T-helper 17 cell (primary cell): ENCODE measurements around the gene DDX10. TPM values are rescaled to one million over a fixed set of nuclear protein-coding genes. Genes with fewer than 3 reads are reported as not detected.

Experiments used
- ATAC-seq: fragments of 150-1000 bp; cut with Tn5 transposase; 2 replicates; pipeline ENCODE4 v1.10.0; 2021; ENCODE audit warnings: mild to moderate bottlenecking, moderate library complexity
- DNase-seq, 3 donors: peaks; one replicate each; pipeline versions ENCODE4 v3.0.0 to v3.0.0-alpha.2; 2020 to 2021
- H3K9me3 ChIP-seq: one replicate; pipeline ENCODE4 v1.7.0; 2013; ENCODE audit warnings: low read length, mild to moderate bottlenecking; ENCODE audit not compliant: control insufficient read depth, poor library complexity, severe bottlenecking
- H3K27ac Mint-ChIP-seq: one replicate; pipeline ENCODE4 v1.8.0; 2022; ENCODE audit warnings: mild to moderate bottlenecking, moderate library complexity, mixed read lengths
- H3K27me3 Mint-ChIP-seq: one replicate; pipeline ENCODE4 v1.8.0; 2022; ENCODE audit warnings: mixed read lengths
- H3K36me3 Mint-ChIP-seq: one replicate; pipeline ENCODE4 v1.8.0; 2022; ENCODE audit warnings: low read depth, mixed read lengths
- H3K4me1 Mint-ChIP-seq: one replicate; pipeline ENCODE4 v1.8.0; 2022; ENCODE audit warnings: mild to moderate bottlenecking, mixed read lengths
- H3K4me3 Mint-ChIP-seq: one replicate; pipeline ENCODE4 v1.8.0; 2022; ENCODE audit warnings: mild to moderate bottlenecking, moderate library complexity, mixed read lengths
- total RNA-seq, 4 donors: library from RNA in 2 of 4; stranded (reverse) in 2 of 4; gene quantifications; one replicate each; pipeline ENCODE4 v1.2.3 and lab custom pipeline; 2022 to 2026

Gene DDX10
- total RNA-seq, 2 donors from 2014 or later = 24.8 to 26.6 TPM

DNA sequence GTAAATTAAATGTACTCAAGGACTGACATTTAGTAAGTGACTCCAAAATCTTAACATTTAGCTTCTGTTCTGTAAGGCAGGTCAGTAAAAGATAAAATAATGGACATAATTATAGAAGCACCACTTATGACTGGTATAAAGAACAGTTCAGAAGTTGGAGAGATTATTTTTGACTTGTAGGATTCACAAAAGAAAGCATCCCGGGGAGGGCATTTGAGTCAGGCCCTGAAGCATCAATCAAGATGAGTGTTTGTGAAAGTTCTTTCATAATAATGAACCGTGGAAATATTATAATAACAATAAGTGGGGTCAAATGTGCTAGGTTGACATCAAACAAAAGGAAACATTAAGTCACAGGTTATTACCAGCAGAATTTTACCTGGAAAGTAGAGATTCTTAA lies 201.9 kb downstream of the DDX10 start:
- ATAC-seq = no peak
- Mint-ChIP-seq H3K4me1 (peaks cover 4% of the 10 kb centered on the region), H3K27ac (no peak overlapping the region), H3K36me3 (peaks cover 3% of the 10 kb centered on the region), H3K4me3 (no peak overlapping the region), H3K27me3 (no peaks in the 10 kb centered on the region)
- no peak for DNase-seq
- no peaks in the 10 kb centered on the region for H3K9me3 ChIP-seq

DNA sequence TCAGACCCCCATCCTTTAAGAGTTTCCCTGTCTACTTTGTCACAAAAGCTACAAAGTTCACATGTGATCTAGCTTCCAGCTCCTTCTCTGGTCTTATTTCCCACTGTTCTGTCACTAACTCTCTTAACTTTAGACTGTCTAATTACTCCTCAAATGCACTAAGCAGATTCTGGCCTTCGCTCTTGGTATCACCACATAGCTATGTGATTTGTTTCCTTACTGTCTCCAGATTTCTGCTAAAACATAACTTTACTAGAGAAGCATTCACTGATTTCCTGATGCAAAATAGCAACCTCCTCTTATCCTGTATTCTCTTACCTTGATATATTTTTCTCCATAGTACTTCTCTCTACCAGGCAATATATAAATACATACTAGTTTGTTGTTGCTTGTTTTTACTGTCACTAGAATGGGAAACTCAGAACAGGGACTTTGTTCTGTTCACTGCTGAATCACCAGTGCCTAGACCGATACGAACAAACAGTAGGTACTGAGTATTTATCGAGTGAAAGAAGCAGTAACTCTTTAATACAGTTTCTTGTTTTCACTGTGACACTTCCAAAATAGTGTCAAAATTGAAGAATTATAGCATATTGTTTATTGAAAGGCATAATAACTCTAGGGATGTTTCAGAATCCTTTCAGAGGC lies 205.6 kb downstream of the DDX10 start:
- no peak overlapping the region for H3K27ac Mint-ChIP-seq
- DNase-seq (no peak), ATAC-seq (no peak)
- no peaks in the 10 kb centered on the region for H3K27me3 Mint-ChIP-seq
- no peaks in the 10 kb centered on the region for H3K9me3 ChIP-seq
- H3K36me3 Mint-ChIP-seq = peaks cover 3% of the 10 kb centered on the region
- H3K4me1 Mint-ChIP-seq = peaks cover 3% of the 10 kb centered on the region
- no peak overlapping the region for H3K4me3 Mint-ChIP-seq

DNA sequence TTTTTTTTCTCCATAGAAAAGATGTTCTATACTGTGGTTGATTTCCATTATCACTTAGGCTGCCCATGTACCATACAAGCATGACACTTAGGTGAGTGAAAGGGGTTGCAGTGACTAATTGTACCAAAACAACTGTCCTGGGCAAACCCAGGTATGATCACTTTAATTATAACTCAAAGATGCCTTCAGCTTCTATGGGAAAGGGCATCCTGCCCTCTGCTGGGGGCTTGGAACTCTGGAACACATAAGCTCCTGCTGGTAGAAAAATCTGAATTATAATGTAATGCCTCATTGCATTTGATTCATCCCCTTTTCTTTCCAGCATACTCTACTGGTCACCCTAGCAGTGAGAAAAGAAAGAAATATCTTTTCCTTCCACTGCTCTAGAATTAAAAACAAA lies 206.3 kb downstream of the DDX10 start:
- H3K9me3 ChIP-seq = no peaks in the 10 kb centered on the region
- Mint-ChIP-seq H3K27ac (no peak overlapping the region), H3K4me1 (peaks cover 2% of the 10 kb centered on the region), H3K36me3 (peaks cover 3% of the 10 kb centered on the region), H3K27me3 (no peaks in the 10 kb centered on the region), H3K4me3 (no peak overlapping the region)
- ATAC-seq (no peak), DNase-seq (no peak)

- peaks cover 3% of the 10 kb centered on the region for H3K36me3 Mint-ChIP-seq
- H3K27ac Mint-ChIP-seq = no peak overlapping the region
- DNase-seq (no peak), ATAC-seq (no peak)
- no peak overlapping the region for H3K4me3 Mint-ChIP-seq
- H3K27me3 Mint-ChIP-seq = no peaks in the 10 kb centered on the region
- no peaks in the 10 kb centered on the region for H3K4me1 Mint-ChIP-seq
- no peaks in the 10 kb centered on the region for H3K9me3 ChIP-seq
Observed at GRCh38 chr11:108871867-108872266, 207.0 kb downstream of the DDX10 start.

DNA sequence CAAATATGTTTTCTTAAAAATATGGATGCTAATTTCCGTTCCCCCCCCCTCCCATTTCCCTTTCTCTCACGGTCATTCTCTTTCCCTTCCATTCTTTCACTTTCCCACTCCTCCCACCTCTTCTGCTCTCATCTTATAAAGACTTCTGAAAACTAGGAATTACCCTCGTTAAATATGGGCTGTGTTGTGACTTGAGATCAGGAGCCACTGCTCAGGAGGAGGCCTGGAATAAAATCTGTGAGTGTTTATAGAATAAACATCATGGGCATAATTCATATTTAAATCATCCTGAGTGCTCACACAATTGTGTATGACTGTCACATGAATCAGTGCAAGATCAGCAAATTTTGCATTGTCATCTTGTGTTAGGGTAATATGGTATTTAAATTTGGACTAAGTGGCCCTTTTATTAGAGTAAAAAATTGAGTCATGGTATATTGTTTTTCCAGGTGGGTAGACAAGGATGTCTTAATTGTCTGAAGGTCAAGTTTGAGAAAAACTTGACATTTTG lies 208.0 kb downstream of the DDX10 start:
- no peak overlapping the region for H3K4me3 Mint-ChIP-seq
- peaks cover 3% of the 10 kb centered on the region for H3K36me3 Mint-ChIP-seq
- no peaks in the 10 kb centered on the region for H3K4me1 Mint-ChIP-seq
- H3K9me3 ChIP-seq = no peaks in the 10 kb centered on the region
- DNase-seq (no peak), ATAC-seq (no peak)
- H3K27ac Mint-ChIP-seq = no peak overlapping the region
- H3K27me3 Mint-ChIP-seq = no peaks in the 10 kb centered on the region

- Mint-ChIP-seq H3K36me3 (peaks cover 3% of the 10 kb centered on the region), H3K27ac (no peak overlapping the region), H3K4me3 (no peak overlapping the region), H3K27me3 (no peaks in the 10 kb centered on the region), H3K4me1 (no peaks in the 10 kb centered on the region)
- no peaks in the 10 kb centered on the region for H3K9me3 ChIP-seq
- ATAC-seq = no peak
- no peak for DNase-seq
Observed at GRCh38 chr11:108873310-108873709, 208.4 kb downstream of the DDX10 start.

- DNase-seq (no peak), ATAC-seq (no peak)
- H3K9me3 ChIP-seq = no peaks in the 10 kb centered on the region
- no peaks in the 10 kb centered on the region for H3K27me3 Mint-ChIP-seq
- H3K36me3 Mint-ChIP-seq = peaks cover 3% of the 10 kb centered on the region
- H3K4me1 Mint-ChIP-seq = no peaks in the 10 kb centered on the region
- no peak overlapping the region for H3K27ac Mint-ChIP-seq
- H3K4me3 Mint-ChIP-seq = no peak overlapping the region
Observed at GRCh38 chr11:108873941-108874340, 209.1 kb downstream of the DDX10 start.

- Mint-ChIP-seq H3K4me1 (no peaks in the 10 kb centered on the region), H3K36me3 (peaks cover 3% of the 10 kb centered on the region), H3K27ac (no peak overlapping the region), H3K4me3 (no peak overlapping the region), H3K27me3 (no peaks in the 10 kb centered on the region)
- ATAC-seq (no peak), DNase-seq (no peak)
- H3K9me3 ChIP-seq = no peaks in the 10 kb centered on the region
Observed at GRCh38 chr11:108875134-108875533, 210.3 kb downstream of the DDX10 start.

DNA sequence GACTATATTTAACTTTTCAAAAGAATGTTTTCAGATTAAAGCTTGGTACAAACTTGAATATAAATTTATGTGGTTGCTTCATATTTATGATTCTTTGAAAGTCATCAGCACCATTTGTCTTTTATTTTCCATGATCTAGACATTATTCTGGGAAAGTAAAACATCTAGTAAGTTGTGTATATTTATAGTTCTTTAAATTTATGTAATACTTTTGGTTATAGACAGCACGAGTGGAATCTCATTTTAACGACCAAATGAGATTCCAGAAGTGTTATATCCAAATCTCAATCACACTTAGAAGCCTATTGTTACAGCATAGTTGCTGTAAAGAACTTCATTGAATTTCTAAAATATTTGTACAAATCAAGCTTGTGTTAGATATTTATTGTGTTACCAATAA lies 212.3 kb downstream of the DDX10 start:
- ATAC-seq = no peak
- no peak overlapping the region for H3K27ac Mint-ChIP-seq
- peaks cover 2% of the 10 kb centered on the region for H3K4me1 Mint-ChIP-seq
- H3K4me3 Mint-ChIP-seq = no peak overlapping the region
- H3K27me3 Mint-ChIP-seq = no peaks in the 10 kb centered on the region
- DNase-seq = no peak
- H3K9me3 ChIP-seq = no peaks in the 10 kb centered on the region
- H3K36me3 Mint-ChIP-seq = no peaks in the 10 kb centered on the region

DNA sequence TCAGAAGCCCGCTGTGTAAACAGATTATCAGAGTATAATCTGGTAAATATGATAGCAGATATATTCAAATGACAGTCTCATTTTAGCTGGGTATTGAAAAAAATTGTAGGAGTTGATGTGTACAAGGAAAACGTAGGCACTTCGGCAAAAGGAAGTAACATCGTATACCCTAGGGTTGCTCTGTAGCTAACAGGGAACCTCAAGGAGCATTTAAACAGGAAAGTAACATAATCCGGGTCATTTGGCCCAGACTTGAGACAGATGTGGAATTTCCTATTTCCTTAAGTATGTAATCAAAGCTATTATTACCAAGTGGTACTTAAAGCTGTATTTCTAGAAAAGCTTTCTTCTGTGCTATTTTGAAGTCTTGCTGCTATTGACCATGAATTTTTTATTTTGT lies 215.6 kb downstream of the DDX10 start:
- H3K9me3 ChIP-seq = no peaks in the 10 kb centered on the region
- no peak overlapping the region for H3K27ac Mint-ChIP-seq
- DNase-seq (no peak), ATAC-seq (no peak)
- no peaks in the 10 kb centered on the region for H3K36me3 Mint-ChIP-seq
- no peak overlapping the region for H3K4me3 Mint-ChIP-seq
- H3K4me1 Mint-ChIP-seq = peaks cover 2% of the 10 kb centered on the region
- H3K27me3 Mint-ChIP-seq = no peaks in the 10 kb centered on the region

DNA sequence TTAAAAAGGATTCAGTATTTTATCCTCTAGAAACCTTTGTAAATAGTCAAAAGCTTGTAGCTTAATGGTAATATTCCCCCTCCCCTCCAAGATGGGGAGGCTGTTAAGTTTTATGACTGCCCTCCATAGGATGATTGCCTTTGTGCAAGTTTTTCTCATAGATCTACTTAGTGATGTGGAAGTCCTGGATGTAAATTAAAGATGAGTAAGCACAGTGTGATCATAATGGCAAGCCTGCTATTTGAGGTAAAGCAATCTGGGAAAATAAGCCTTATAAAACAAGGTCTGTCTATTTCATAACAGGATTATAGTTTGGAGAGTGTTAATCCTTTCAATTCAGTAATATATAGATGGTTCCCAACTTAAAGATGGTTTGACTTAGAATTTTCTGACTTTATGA lies 216.3 kb downstream of the DDX10 start:
- Mint-ChIP-seq H3K36me3 (no peaks in the 10 kb centered on the region), H3K27ac (no peak overlapping the region), H3K4me1 (peaks cover 2% of the 10 kb centered on the region), H3K27me3 (no peaks in the 10 kb centered on the region), H3K4me3 (no peak overlapping the region)
- no peaks in the 10 kb centered on the region for H3K9me3 ChIP-seq
- DNase-seq (no peak), ATAC-seq (no peak)

DNA sequence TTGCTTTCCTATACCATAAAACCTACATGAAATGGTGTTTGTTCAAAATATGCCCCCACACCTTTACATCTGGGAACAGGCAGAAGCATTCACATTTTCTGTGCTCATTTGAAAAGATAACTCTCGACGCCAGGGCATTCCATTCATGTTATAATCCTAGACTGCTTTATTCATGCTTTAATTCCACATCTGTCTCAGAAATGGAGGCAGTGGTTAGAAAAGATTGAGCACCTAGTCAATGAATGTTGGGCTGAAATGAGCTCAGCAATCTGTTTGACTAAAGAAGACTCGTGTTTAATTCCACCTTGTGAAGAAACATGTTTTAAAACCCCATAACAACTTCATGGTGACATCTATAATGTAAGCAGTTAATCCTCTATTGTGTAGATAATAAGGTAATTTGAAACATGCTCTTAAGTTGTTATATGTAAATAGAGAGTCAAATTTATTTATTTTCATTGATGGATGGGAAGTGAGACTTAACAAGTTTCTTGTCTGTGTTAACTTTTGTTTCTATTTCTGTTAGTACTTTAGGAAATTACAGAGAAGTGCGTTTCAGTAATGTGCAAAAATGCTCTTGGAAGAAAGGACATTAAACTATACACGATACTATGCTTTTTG lies 217.5 kb downstream of the DDX10 start:
- no peaks in the 10 kb centered on the region for H3K36me3 Mint-ChIP-seq
- no peak overlapping the region for H3K4me3 Mint-ChIP-seq
- DNase-seq (no peak), ATAC-seq (no peak)
- H3K4me1 Mint-ChIP-seq = peaks cover 2% of the 10 kb centered on the region
- no peaks in the 10 kb centered on the region for H3K27me3 Mint-ChIP-seq
- no peak overlapping the region for H3K27ac Mint-ChIP-seq
- no peaks in the 10 kb centered on the region for H3K9me3 ChIP-seq

DNA sequence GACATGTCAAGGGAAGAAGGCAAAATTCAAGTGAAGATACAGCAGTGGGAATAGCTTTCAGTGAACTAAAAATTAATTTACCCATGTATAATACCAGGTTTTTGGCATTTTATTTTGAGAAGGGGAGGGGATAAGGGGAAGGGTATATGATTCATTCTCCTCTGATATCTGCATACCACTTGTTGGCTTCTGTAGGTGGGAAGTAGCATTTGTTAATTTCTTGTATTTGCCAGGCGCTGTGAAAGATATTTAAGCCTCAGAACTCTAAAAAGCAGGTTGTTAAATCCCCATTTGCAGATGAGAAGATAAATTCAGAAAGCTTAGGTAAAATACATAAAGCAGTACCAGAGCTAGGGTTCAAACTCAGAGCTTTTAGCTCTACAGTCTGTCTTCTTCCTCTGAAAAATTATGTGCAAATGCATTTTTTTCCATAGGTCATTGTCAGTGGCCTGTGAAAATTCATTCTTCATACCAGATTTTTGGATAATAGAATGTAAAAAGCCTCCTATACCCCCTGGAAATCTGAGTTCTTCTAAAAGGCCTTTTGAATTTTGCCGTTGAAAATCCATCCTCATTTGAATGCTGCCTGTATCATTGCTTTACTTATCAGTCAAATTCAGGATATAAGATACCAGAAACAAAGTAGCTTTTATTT lies 221.3 kb downstream of the DDX10 start:
- Mint-ChIP-seq H3K36me3 (no peaks in the 10 kb centered on the region), H3K27ac (no peak overlapping the region), H3K27me3 (no peaks in the 10 kb centered on the region), H3K4me1 (peaks cover 4% of the 10 kb centered on the region), H3K4me3 (no peak overlapping the region)
- DNase-seq = no peak
- H3K9me3 ChIP-seq = no peaks in the 10 kb centered on the region
- ATAC-seq = no peak

- no peak overlapping the region for H3K27ac Mint-ChIP-seq
- no peaks in the 10 kb centered on the region for H3K36me3 Mint-ChIP-seq
- no peak for ATAC-seq
Observed at GRCh38 chr11:108886660-108887009, 221.8 kb downstream of the DDX10 start.

More at GRCh38 chr11:108886660-108887009, 221.8 kb downstream of the DDX10 start:
- no peaks in the 10 kb centered on the region for H3K9me3 ChIP-seq
- H3K4me1 Mint-ChIP-seq = peaks cover 2% of the 10 kb centered on the region
- no peak for DNase-seq
- no peak overlapping the region for H3K4me3 Mint-ChIP-seq
- no peaks in the 10 kb centered on the region for H3K27me3 Mint-ChIP-seq
